Measurements from ENCODE around the gene TBC1D22A. TPM values are rescaled to one million over a fixed set of nuclear protein-coding genes. Genes with fewer than 3 reads are reported as not detected.

The TBC1D22A gene
- total RNA-seq, 1 experiment from 2014 or later = 26.0 TPM

DNA sequence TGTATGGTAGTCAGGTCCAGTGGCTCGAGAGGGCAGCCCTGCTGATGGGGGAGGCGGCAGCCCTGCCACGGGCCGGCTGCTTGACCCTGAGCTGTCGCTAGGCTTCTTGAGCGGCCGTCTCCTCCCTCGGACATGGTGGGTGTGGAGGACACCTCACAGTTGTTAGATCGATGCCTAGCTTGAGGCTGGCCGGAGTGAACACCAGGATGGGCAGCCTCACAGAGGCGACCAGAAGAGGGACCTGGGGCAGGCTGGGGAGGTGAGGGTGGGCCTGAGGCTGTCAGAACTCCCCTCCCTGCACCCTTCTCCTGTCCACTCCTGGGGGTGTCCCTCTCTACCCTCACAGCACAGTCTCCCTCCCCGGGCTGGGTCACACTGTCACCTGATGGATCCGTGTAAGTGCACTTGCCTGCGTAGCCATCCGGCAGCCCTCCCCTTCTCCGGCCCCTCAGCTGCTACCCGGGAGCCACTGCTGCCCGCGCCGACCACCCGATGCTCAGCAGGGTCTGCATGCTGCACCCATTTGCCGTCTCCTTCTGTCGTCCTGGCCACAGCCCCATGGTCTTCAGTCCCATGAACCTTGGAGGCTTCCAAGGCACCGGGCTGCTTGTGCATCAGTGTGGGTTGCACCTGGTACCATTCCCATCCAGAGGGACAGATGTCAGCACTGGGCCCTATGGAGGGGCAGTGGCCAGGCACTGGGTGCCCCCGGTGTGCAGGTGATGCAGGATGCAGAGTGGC is 394.1 kb downstream of the TBC1D22A start:
- DNase-seq (ENCODE audit: unreplicated experiment) = no peak
- ChIA-PET CTCF (interaction anchor here (0.6 kb wide), 2 partner anchors 69 to 1153 kb away, joined by 3 read pairs; no protein-coding TSS in a partner anchor), POLR2A (no interaction called here)
- Mint-ChIP-seq H3K27me3 (ENCODE audit: insufficient read depth, unreplicated experiment) (no peaks in the 10 kb centered on the region), H3K4me3 (ENCODE audit: unreplicated experiment) (no peak overlapping the region), H3K4me1 (ENCODE audit: insufficient read depth, unreplicated experiment) (peaks cover 13% of the 10 kb centered on the region), H3K27ac (ENCODE audit: low read depth, unreplicated experiment) (no peak overlapping the region), H3K9me3 (ENCODE audit: unreplicated experiment) (no peaks in the 10 kb centered on the region), H3K36me3 (ENCODE audit: insufficient read depth, unreplicated experiment) (no peaks in the 10 kb centered on the region)
- TF ChIP-seq, protein P1, sequence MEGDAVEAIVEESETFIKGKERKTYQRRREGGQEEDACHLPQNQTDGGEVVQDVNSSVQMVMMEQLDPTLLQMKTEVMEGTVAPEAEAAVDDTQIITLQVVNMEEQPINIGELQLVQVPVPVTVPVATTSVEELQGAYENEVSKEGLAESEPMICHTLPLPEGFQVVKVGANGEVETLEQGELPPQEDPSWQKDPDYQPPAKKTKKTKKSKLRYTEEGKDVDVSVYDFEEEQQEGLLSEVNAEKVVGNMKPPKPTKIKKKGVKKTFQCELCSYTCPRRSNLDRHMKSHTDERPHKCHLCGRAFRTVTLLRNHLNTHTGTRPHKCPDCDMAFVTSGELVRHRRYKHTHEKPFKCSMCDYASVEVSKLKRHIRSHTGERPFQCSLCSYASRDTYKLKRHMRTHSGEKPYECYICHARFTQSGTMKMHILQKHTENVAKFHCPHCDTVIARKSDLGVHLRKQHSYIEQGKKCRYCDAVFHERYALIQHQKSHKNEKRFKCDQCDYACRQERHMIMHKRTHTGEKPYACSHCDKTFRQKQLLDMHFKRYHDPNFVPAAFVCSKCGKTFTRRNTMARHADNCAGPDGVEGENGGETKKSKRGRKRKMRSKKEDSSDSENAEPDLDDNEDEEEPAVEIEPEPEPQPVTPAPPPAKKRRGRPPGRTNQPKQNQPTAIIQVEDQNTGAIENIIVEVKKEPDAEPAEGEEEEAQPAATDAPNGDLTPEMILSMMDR (IDR thresholded peaks at IDR 0.05; ENCODE audit: unreplicated experiment) = no peak
- BruUV-seq (replicated peaks) = no TSS peak
- intact Hi-C loops (cut with micrococcal nuclease) = no loop called here

DNA sequence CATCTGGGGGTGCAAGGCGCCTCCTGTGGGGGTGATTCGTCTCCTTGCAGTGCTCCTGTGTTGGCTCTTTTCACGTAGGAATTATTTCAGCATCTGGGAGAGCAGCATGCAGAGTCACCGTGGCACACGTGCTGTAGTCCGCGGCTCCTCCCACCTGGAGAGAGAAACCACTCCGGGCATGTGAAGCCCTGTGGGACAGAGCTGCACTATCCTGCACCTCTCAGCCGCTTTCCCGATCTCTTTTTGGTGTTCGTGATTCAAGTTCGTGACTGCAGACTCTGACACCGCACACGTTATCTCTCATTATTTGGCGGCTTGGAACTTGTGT is 394.6 kb downstream of the TBC1D22A start:
- H3K4me1 Mint-ChIP-seq (ENCODE audit: insufficient read depth, unreplicated experiment) = peaks cover 13% of the 10 kb centered on the region
- no TSS peak for BruUV-seq (replicated peaks)
- H3K27ac Mint-ChIP-seq (ENCODE audit: low read depth, unreplicated experiment) = no peak overlapping the region
- POLR2A ChIA-PET = no interaction called here
- CTCF ChIA-PET = interaction anchor here (0.7 kb wide), 1 partner anchor 10 kb away, joined by 3 read pairs; no protein-coding TSS in a partner anchor
- no peaks in the 10 kb centered on the region for H3K27me3 Mint-ChIP-seq (ENCODE audit: insufficient read depth, unreplicated experiment)
- DNase-seq (ENCODE audit: unreplicated experiment) = no peak
- TF ChIP-seq, protein P1 (IDR thresholded peaks at IDR 0.05; ENCODE audit: unreplicated experiment) = no peak
- intact Hi-C loops (cut with micrococcal nuclease) = no loop called here
- H3K36me3 Mint-ChIP-seq (ENCODE audit: insufficient read depth, unreplicated experiment) = no peaks in the 10 kb centered on the region
- no peaks in the 10 kb centered on the region for H3K9me3 Mint-ChIP-seq (ENCODE audit: unreplicated experiment)
- H3K4me3 Mint-ChIP-seq (ENCODE audit: unreplicated experiment) = no peak overlapping the region

DNA sequence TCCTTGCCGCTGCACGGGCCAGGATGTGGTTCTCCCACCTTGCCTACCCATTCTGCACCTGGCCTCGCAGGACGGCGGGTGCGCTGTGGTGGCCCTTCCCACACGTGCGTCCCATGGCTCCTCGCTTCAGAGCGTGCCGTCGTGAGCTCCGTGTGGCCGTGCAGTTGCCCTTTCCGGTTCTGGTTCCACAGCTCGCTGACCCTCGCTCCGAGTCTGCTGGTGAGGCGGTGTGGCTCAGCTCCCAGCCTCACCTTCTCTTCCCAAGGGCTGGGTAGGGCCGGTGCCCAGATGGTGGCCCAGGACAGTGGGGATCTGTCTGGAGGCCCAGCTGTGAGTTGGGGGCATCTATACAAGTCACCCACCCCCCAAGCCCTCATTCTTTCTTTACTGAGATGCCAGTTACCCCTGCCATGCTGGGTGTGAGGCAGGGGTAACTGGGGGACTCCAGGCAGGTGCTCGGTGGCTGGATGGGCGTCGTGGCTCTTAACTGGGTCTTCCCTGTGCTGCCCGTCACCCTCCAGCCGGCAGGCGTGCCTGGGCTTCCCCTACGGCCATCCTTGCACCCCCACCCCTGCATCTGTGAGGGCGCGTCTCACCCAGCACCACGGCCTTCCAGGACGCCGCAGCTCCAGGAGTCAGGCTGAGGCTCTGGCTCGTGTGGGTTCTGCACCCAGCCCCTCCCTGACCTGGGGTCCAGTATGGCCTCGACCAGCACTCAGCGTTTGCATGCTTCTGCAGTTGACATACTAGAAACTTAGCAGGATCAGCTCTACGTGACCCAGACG is 395.2 kb downstream of the TBC1D22A start:
- ChIA-PET CTCF (interaction anchor here (0.6 to 0.7 kb wide), 2 partner anchors 9 to 832 kb away, joined by 3 read pairs; no protein-coding TSS in a partner anchor), POLR2A (no interaction called here)
- H3K36me3 Mint-ChIP-seq (ENCODE audit: insufficient read depth, unreplicated experiment) = no peaks in the 10 kb centered on the region
- intact Hi-C loops (cut with micrococcal nuclease) = no loop called here
- no peak for DNase-seq (ENCODE audit: unreplicated experiment)
- TF ChIP-seq, protein P1 (IDR thresholded peaks at IDR 0.05; ENCODE audit: unreplicated experiment) = no peak
- H3K27me3 Mint-ChIP-seq (ENCODE audit: insufficient read depth, unreplicated experiment) = no peaks in the 10 kb centered on the region
- no peak overlapping the region for H3K4me3 Mint-ChIP-seq (ENCODE audit: unreplicated experiment)
- H3K9me3 Mint-ChIP-seq (ENCODE audit: unreplicated experiment) = no peaks in the 10 kb centered on the region
- no peak overlapping the region for H3K27ac Mint-ChIP-seq (ENCODE audit: low read depth, unreplicated experiment)
- H3K4me1 Mint-ChIP-seq (ENCODE audit: insufficient read depth, unreplicated experiment) = peaks cover 13% of the 10 kb centered on the region
- BruUV-seq (replicated peaks) = no TSS peak

DNA sequence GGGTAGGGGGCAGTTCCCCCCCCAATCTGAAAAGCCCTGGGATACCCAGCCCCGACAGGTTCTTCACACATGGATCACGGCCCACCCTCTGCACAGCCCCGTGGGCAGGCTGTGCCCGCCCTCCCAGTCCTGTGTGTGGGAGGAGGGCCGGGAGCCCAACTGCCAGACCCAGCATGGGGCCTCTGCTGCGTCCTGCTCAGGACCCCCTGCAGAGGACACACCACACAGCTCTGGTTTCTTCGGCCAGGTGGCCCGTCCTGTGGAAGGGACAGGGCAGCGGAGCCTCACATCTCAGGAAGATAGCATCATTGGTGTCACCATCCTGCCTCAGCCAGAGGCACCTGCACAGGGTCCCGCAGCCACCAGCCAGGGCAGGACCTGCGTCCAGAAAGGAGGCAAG is 396.0 kb downstream of the TBC1D22A start:
- H3K36me3 Mint-ChIP-seq (ENCODE audit: insufficient read depth, unreplicated experiment) = peaks cover 5% of the 10 kb centered on the region
- no TSS peak for BruUV-seq (replicated peaks)

More for the DNA sequence above, 396.0 kb downstream of the TBC1D22A start:
- no peaks in the 10 kb centered on the region for H3K27me3 Mint-ChIP-seq (ENCODE audit: insufficient read depth, unreplicated experiment)
- intact Hi-C loops (cut with micrococcal nuclease) = no loop called here
- no peak overlapping the region for H3K27ac Mint-ChIP-seq (ENCODE audit: low read depth, unreplicated experiment)
- H3K4me3 Mint-ChIP-seq (ENCODE audit: unreplicated experiment) = no peak overlapping the region
- no peak for DNase-seq (ENCODE audit: unreplicated experiment)
- POLR2A ChIA-PET = no interaction called here
- H3K9me3 Mint-ChIP-seq (ENCODE audit: unreplicated experiment) = no peaks in the 10 kb centered on the region
- peaks cover 9% of the 10 kb centered on the region for H3K4me1 Mint-ChIP-seq (ENCODE audit: insufficient read depth, unreplicated experiment)
- CTCF ChIA-PET = no interaction called here
- TF ChIP-seq, protein P1 (IDR thresholded peaks at IDR 0.05; ENCODE audit: unreplicated experiment) = no peak
